CD14-positive monocyte (primary cell): Measurements from ENCODE around the gene R3HDM4. TPM values are rescaled to one million over a fixed set of nuclear protein-coding genes. Genes with fewer than 3 reads are reported as not detected.

Experiments used
- DNase-seq, 3 donors: peaks; one replicate each; pipeline ENCODE4 v3.0.0-alpha.2; 2011 to 2022
- H2AFZ ChIP-seq: 2 replicates; pipeline ENCODE4 v1.6.0; 2012; ENCODE audit warnings: mild to moderate bottlenecking, low read depth, low read length, inconsistent platforms; ENCODE audit not compliant: insufficient read depth, poor library complexity, severe bottlenecking
- H3K27ac ChIP-seq, 2 donors: 1 replicate in 1 of 2; 2 replicates in 1 of 2; pipeline ENCODE4 v1.5.1; 2012 to 2013; ENCODE audit warnings: low read length in 2 of 2, control low read depth in 1 of 2, inconsistent platforms in 1 of 2, low read depth in 1 of 2, mild to moderate bottlenecking in 1 of 2
- H3K27me3 ChIP-seq, 2 donors: one replicate each; pipeline versions ENCODE4 v1.6.0 to v1.6.1; 2011 to 2013; ENCODE audit warnings: low read length in 2 of 2; ENCODE audit not compliant: control insufficient read depth in 2 of 2, insufficient read depth in 2 of 2
- H3K36me3 ChIP-seq, 2 donors: replicated peaks in 1 of 2; 1 replicate in 1 of 2; 2 replicates in 1 of 2; pipeline versions ENCODE4 v1.5.1 to v1.6.1; 2012 to 2013; ENCODE audit warnings: low read length in 2 of 2, control low read depth in 1 of 2, inconsistent platforms in 1 of 2, mild to moderate bottlenecking in 1 of 2; ENCODE audit not compliant: insufficient read depth in 2 of 2, control insufficient read depth in 1 of 2
- H3K4me1 ChIP-seq, 2 donors: 1 replicate in 1 of 2; 2 replicates in 1 of 2; pipeline versions ENCODE4 v1.5.1 to v1.6.1; 2012 to 2013; ENCODE audit warnings: low read length in 2 of 2, control low read depth in 1 of 2, inconsistent platforms in 1 of 2, mild to moderate bottlenecking in 1 of 2, moderate library complexity in 1 of 2; ENCODE audit not compliant: insufficient read depth in 2 of 2, control insufficient read depth in 1 of 2
- H3K4me2 ChIP-seq: replicated peaks from 2 replicates; pipeline ENCODE3; 2012; ENCODE audit warnings: low read length, moderate library complexity, mild to moderate bottlenecking; ENCODE audit not compliant: poor library complexity, severe bottlenecking; ENCODE audit errors: extremely low read depth
- H3K4me3 ChIP-seq, 3 experiments: fragments of 200-600 bp in 1 of 3; sonication (generic) in 1 of 3; replicated peaks in 1 of 3; 1 replicate in 2 of 3; 2 replicates in 1 of 3; pipeline ENCODE4 v1.5.1; 2011 to 2013; ENCODE audit warnings: low read length in 3 of 3, mild to moderate bottlenecking in 3 of 3, control low read depth in 2 of 3, low read depth in 2 of 3, inconsistent platforms in 1 of 3, moderate library complexity in 1 of 3
- H3K79me2 ChIP-seq: 2 replicates; pipeline ENCODE4 v1.6.0; 2012; ENCODE audit warnings: mild to moderate bottlenecking, control low read depth, inconsistent platforms, low read length, moderate library complexity; ENCODE audit not compliant: insufficient read depth
- H3K9ac ChIP-seq: 2 replicates; pipeline ENCODE4 v1.6.0; 2017; ENCODE audit warnings: low read length, mild to moderate bottlenecking; ENCODE audit not compliant: insufficient read depth, poor library complexity, severe bottlenecking
- H3K9me3 ChIP-seq, 2 donors: replicated peaks in 1 of 2; 1 replicate in 1 of 2; 2 replicates in 1 of 2; pipeline versions ENCODE4 v1.5.1 to v1.6.1; 2012 to 2013; ENCODE audit warnings: low read length in 2 of 2, control low read depth in 1 of 2; ENCODE audit not compliant: control insufficient read depth in 1 of 2, insufficient read depth in 1 of 2
- H4K20me1 ChIP-seq: 2 replicates; pipeline ENCODE4 v1.6.0; 2012; ENCODE audit warnings: mild to moderate bottlenecking, low read length, control low read depth, moderate library complexity; ENCODE audit not compliant: insufficient read depth
- H3K27ac Mint-ChIP-seq, 7 donors: one replicate each; pipeline ENCODE4 v1.8.0; 2020; ENCODE audit warnings: mild to moderate bottlenecking in 7 of 7, mixed read lengths in 7 of 7, moderate library complexity in 6 of 7, inconsistent platforms in 2 of 7
- H3K27me3 Mint-ChIP-seq, 3 donors: one replicate each; pipeline ENCODE4 v1.8.0; 2021 to 2022; ENCODE audit warnings: low read depth in 3 of 3, mild to moderate bottlenecking in 3 of 3, mixed read lengths in 3 of 3, moderate library complexity in 3 of 3, inconsistent platforms in 1 of 3
- H3K36me3 Mint-ChIP-seq, 2 donors: one replicate each; pipeline ENCODE4 v1.8.0; 2020; ENCODE audit warnings: mixed read lengths in 2 of 2, inconsistent platforms in 1 of 2, mild to moderate bottlenecking in 1 of 2
- H3K4me1 Mint-ChIP-seq: one replicate; pipeline ENCODE4 v1.8.0; 2020; ENCODE audit warnings: mild to moderate bottlenecking, mixed read lengths
- H3K4me3 Mint-ChIP-seq, 2 donors: one replicate each; pipeline ENCODE4 v1.8.0; 2020; ENCODE audit warnings: mild to moderate bottlenecking in 2 of 2, mixed read lengths in 2 of 2, moderate library complexity in 1 of 2
- H3K9me3 Mint-ChIP-seq, 7 donors: one replicate each; pipeline ENCODE4 v1.8.0; 2020 to 2022; ENCODE audit warnings: mixed read lengths in 7 of 7, mild to moderate bottlenecking in 6 of 7, moderate library complexity in 6 of 7, inconsistent platforms in 2 of 7
- CTCF ChIP-seq: fragments of 200-600 bp; IDR thresholded peaks from one replicate; pipeline ENCODE4 v1.8.0; 2022; ENCODE audit warnings: antibody characterized with exemption, mild to moderate bottlenecking
- WGBS: methylation state at CpG from one replicate; pipeline ENCODE4 v1.1.5; 2013; ENCODE audit warnings: missing lambda C conversion rate; ENCODE audit not compliant: insufficient coverage; 5-methylcytosine and 5-hydroxymethylcytosine counted together
- intact Hi-C, 2 donors: fragments of 100-400 bp; cut with micrococcal nuclease; formaldehyde crosslinking; loops; one replicate each; pipeline versions ENCODE4 v1.15.0 to v1.15.1; 2023
- polyA plus RNA-seq, 3 donors: library from polyadenylated mRNA; depleted of rRNA in 1 of 3; unstranded in 2 of 3; stranded (reverse) in 1 of 3; fragments of 300-500 nt in 2 of 3; fragments of >200 nt in 1 of 3; fragmentation: Illumina TruSeq in 2 of 3; gene quantifications; 1 replicate in 2 of 3; 2 replicates in 1 of 3; pipeline ENCODE4 v1.2.3, GENCODE V29; 2012 to 2021

R3HDM4 gene
- polyA plus RNA-seq, 3 donors = 70.8 to 99.9 (median 78.7) TPM

GRCh38 chr19:896434-896833 is 16.6 kb downstream of the R3HDM4 start:
- Histone ChIP-seq H3K36me3 (peaks cover 31 to 41% of the 10 kb centered on the region in 2 donors), H2AFZ (no peak overlapping the region), H4K20me1 (peaks cover 46% of the 10 kb centered on the region), H3K9ac (no peak overlapping the region), H3K4me1 (peaks cover 12 to 19% of the 10 kb centered on the region in 2 donors), H3K4me2 (no peak overlapping the region), H3K4me3 (no peak overlapping the region), H3K9me3 (no peaks in the 10 kb centered on the region), H3K27ac (no peak overlapping the region), H3K79me2 (peaks cover 10% of the 10 kb centered on the region), H3K27me3 (no peaks in the 10 kb centered on the region)
- Mint-ChIP-seq H3K27me3 (peaks cover 0 to 3% (median 2%) of the 10 kb centered on the region in 3 donors), H3K9me3 (no peaks in the 10 kb centered on the region), H3K36me3 (peaks cover 29 to 44% of the 10 kb centered on the region in 2 donors), H3K4me1 (peaks cover 16% of the 10 kb centered on the region), H3K27ac (peak overlapping the region in 1 of 7 donors; percentile 40), H3K4me3 (no peak overlapping the region)
- 90% methylated on average over 8 of the region's 10 CpGs for WGBS
- no peak for DNase-seq
- TF ChIP-seq CTCF = no peak
- intact Hi-C loops = no loop called here

GRCh38 chr19:892894-893689 is 19.9 kb downstream of the R3HDM4 start, which contains the start of the genes MED16 and RNU6-9:
TSS of gene MED16 (minus strand) at chr19:893187. CDS start at chr19:891131, 2,056 bp downstream.
TSS of gene RNU6-9 (plus strand) at chr19:893484.
- peak within 1 kb of the TSS; percentile 85 for H2AFZ ChIP-seq
- peaks cover 0 to 3% (median 2%) of the 10 kb centered on the region in 3 donors for H3K27me3 Mint-ChIP-seq
- WGBS = 2% methylated on average over 58 of the region's 69 CpGs

More at GRCh38 chr19:892894-893689, 19.9 kb downstream of the R3HDM4 start, which contains the start of the genes MED16 and RNU6-9:
- Histone ChIP-seq H3K9ac (peak within 1 kb of the TSS; percentile 77), H3K4me3 (peak within 1 kb of the TSS; percentile 73 to 85 (median 74)), H3K27me3 (no peaks in the 10 kb centered on the region), H3K4me2 (peak within 1 kb of the TSS; percentile 91), H3K36me3 (peaks cover 19 to 34% of the 10 kb centered on the region in 2 donors), H3K79me2 (peaks cover 13% of the 10 kb centered on the region), H4K20me1 (peaks cover 23% of the 10 kb centered on the region), H3K27ac (peak within 1 kb of the TSS; percentile 77 to 95), H3K4me1 (peaks cover 15 to 19% of the 10 kb centered on the region in 2 donors), H3K9me3 (no peaks in the 10 kb centered on the region)
- peak within 1 kb of the TSS; percentile 80 to 83 for H3K4me3 Mint-ChIP-seq
- H3K9me3 Mint-ChIP-seq = no peaks in the 10 kb centered on the region
- peaks cover 24% of the 10 kb centered on the region for H3K4me1 Mint-ChIP-seq
- peaks cover 18 to 48% of the 10 kb centered on the region in 2 donors for H3K36me3 Mint-ChIP-seq
- peak within 1 kb of the TSS; percentile 95 to 99 (median 98) for H3K27ac Mint-ChIP-seq
- DNase-seq = peak; percentile 93 to 95 (median 94)
- intact Hi-C loops = loop anchor here in 1 of 2 donors (2.0 kb wide), 1 partner anchor 16 kb away; no protein-coding TSS in a partner anchor
- no peak for TF ChIP-seq CTCF
